AG10803 (cell line): ENCODE measurements around the gene DACT1.
A peak's percentile ranks its signal among the peaks of the same experiment; 100 is the strongest.

Experiments
- DNase-seq: peaks from one replicate; pipeline ENCODE4 v3.0.0; 2010; ENCODE audit warnings: low read depth
- H3K4me3 ChIP-seq: 2 replicates; pipeline ENCODE4 v1.5.1; 2011; ENCODE audit warnings: mild to moderate bottlenecking, low read length, control low read depth
- CTCF ChIP-seq: conservative IDR thresholded peaks from 2 replicates; pipeline ENCODE4 v1.5.1; 2011; ENCODE audit warnings: mild to moderate bottlenecking, low read length, control low read depth, inconsistent platforms

The DACT1 gene

GRCh38 chr14:58599707-58600106, 38.1 kb upstream of the DACT1 start:
- no peak for DNase-seq
- TF ChIP-seq CTCF: no peak
- no peak overlapping the region for H3K4me3 ChIP-seq

- no peak for DNase-seq
- no peak for TF ChIP-seq CTCF
Measured at GRCh38 chr14:58605465-58605864, 32.3 kb upstream of the DACT1 start.

GRCh38 chr14:58607131-58607951, 30.4 kb upstream of the DACT1 start:
- TF ChIP-seq CTCF: no peak
- H3K4me3 ChIP-seq: no peak overlapping the region
- DNase-seq: peak; percentile 17

More at GRCh38 chr14:58605465-58605864, 32.3 kb upstream of the DACT1 start:
- H3K4me3 ChIP-seq: no peak overlapping the region

GRCh38 chr14:58607952-58608317, 29.8 kb upstream of the DACT1 start:
- no peak for TF ChIP-seq CTCF
- DNase-seq: peak; percentile 77
- no peak overlapping the region for H3K4me3 ChIP-seq

- no peak for TF ChIP-seq CTCF
Measured at GRCh38 chr14:58617619-58618018, 20.1 kb upstream of the DACT1 start.

GRCh38 chr14:58620011-58620410, 17.8 kb upstream of the DACT1 start:
- no peak for TF ChIP-seq CTCF
- no peak overlapping the region for H3K4me3 ChIP-seq
- DNase-seq: no peak

More at GRCh38 chr14:58617619-58618018, 20.1 kb upstream of the DACT1 start:
- DNase-seq: peak; percentile 61
- no peak overlapping the region for H3K4me3 ChIP-seq

- no peak for TF ChIP-seq CTCF
- DNase-seq: no peak
- no peak overlapping the region for H3K4me3 ChIP-seq
Measured at GRCh38 chr14:58625438-58625837, 12.3 kb upstream of the DACT1 start.
